ENCODE results near the gene EPB41.

EPB41 gene

GRCh38 chr1:28887835-28888682, 26.3 kb upstream of the EPB41 start (continued):
- TF ChIP-seq KLF17 (tag by site-specific recombination; IDR thresholded peaks at IDR 0.05) (0 out of 2 replicates have a peak, but pooled peaks have one; percentile 47), ZNF518A (tag by site-specific recombination; conservative IDR thresholded peaks at IDR 0.05; ENCODE audit: low read depth) (no peak), ZNF561 (tag by site-specific recombination; IDR thresholded peaks at IDR 0.05; ENCODE audit: borderline replicate concordance) (no peak), ZNF645 (tag by site-specific recombination; IDR thresholded peaks at IDR 0.05) (no peak), ZBTB20 (tag by site-specific recombination; IDR thresholded peaks at IDR 0.05) (peak; percentile 74; the same call in 1 of the 2 replicates), RBAK (tag by site-specific recombination; IDR thresholded peaks at IDR 0.05) (no peak), ZNF488 (tag by site-specific recombination; IDR thresholded peaks at IDR 0.05) (no peak), TCF7L2 (IDR thresholded peaks at IDR 0.05; ENCODE audit: borderline replicate concordance, low read depth, low read length) (no peak), GLIS1 (tag by site-specific recombination; IDR thresholded peaks at IDR 0.05) (peak; percentile 45; the same call in 1 of the 2 replicates), ZNF707 (tag by site-specific recombination; IDR thresholded peaks at IDR 0.05) (no peak), ZNF777 (tag by site-specific recombination; IDR thresholded peaks at IDR 0.05; ENCODE audit: borderline replicate concordance) (no peak), ZNF530 (tag by site-specific recombination; IDR thresholded peaks at IDR 0.05; ENCODE audit: low read depth) (no peak), ZNF391 (tag by site-specific recombination; IDR thresholded peaks at IDR 0.05; ENCODE audit: borderline replicate concordance, low read depth) (no peak), GLI2 (tag by site-specific recombination; IDR thresholded peaks at IDR 0.05; ENCODE audit: borderline replicate concordance, low read depth) (no peak), ZNF433 (tag by site-specific recombination; IDR thresholded peaks at IDR 0.05; ENCODE audit: low read depth) (no peak), ZFP37 (tag by site-specific recombination; IDR thresholded peaks at IDR 0.05) (no peak), KLF7 (tag by site-specific recombination; IDR thresholded peaks at IDR 0.05; ENCODE audit: borderline replicate concordance) (no peak), ZNF184 (tag by site-specific recombination; IDR thresholded peaks at IDR 0.05) (no peak), PRDM1 (tag by site-specific recombination; IDR thresholded peaks at IDR 0.05) (no peak), ZNF514 (tag by site-specific recombination; IDR thresholded peaks at IDR 0.05) (no peak), ZNF239 (tag by site-specific recombination; IDR thresholded peaks at IDR 0.05) (no peak), EGR2 (tag by site-specific recombination; IDR thresholded peaks at IDR 0.05; ENCODE audit: low read depth) (no peak), ZEB2 (tag by site-specific recombination; IDR thresholded peaks at IDR 0.05) (no peak), ZNF560 (tag by site-specific recombination; IDR thresholded peaks at IDR 0.05; ENCODE audit: borderline replicate concordance) (no peak), ZNF174 (tag by site-specific recombination; IDR thresholded peaks at IDR 0.05) (no peak), ZBTB1 (tag by site-specific recombination; IDR thresholded peaks at IDR 0.05) (no peak), ZNF140 (tag by site-specific recombination; IDR thresholded peaks at IDR 0.05) (no peak)
